HCT116 (cell line): Measurements from ENCODE around the gene ACTR6.

Source experiments
- EZH2phosphoT487 ChIP-seq: fragments of 200-600 bp; IDR thresholded peaks from 2 replicates; pipeline ENCODE4 v1.6.1; 2018; ENCODE audit warnings: antibody characterized with exemption, borderline replicate concordance
- POLR2A ChIP-seq: IDR thresholded peaks from 2 replicates; pipeline ENCODE4 v1.7.0; 2011; ENCODE audit warnings: borderline replicate concordance; ENCODE audit not compliant: insufficient read depth, insufficient read length; ENCODE audit errors: extremely low read depth
- ZNF274 ChIP-seq: fragments of 200-500 bp; sonication (Bioruptor generic); IDR thresholded peaks from 2 replicates; pipeline ENCODE4 v1.6.1; 2014; ENCODE audit warnings: mild to moderate bottlenecking, low read depth, low read length, inconsistent platforms

DNA sequence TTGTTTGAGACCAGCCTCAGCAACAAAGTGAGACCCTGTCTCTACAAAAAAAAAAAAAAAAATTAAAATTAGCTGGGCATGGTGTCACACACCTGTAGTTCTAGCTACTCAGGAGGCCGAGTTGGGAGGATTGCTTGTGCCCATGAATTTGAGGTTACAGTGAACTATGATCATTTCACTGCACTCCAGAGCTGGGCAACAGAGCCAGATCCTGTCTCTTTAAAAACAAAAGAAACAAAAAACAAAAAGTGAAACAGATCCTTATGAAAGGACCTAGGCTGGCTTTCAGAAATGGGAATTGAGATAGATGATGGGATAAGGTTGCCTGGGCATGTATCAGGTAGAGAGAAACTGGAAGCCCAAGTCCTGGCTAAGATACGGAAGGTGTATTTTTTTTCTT is 13.9 kb downstream of the ACTR6 start:
- TF ChIP-seq ZNF274 (no peak), POLR2A (no peak), EZH2phosphoT487 (no peak)
